Kidney (tissue), 14 donors: ENCODE measurements around the gene URB1. TPM values are rescaled to one million over a fixed set of nuclear protein-coding genes. Genes with fewer than 3 reads are reported as not detected.

ENCODE experiments used
- DNase-seq, 5 donors: peaks; one replicate each; pipeline ENCODE4 v3.0.0-alpha.2; 2013 to 2020
- FAIRE-seq: peaks from 2 replicates; lab custom pipeline; 2012; peaks lifted over from hg19 to GRCh38; lab: Jason Lieb, UNC
- H3K27ac ChIP-seq, 2 donors: one replicate each; pipeline ENCODE4 v1.7.0; 2013; ENCODE audit warnings: low read depth in 2 of 2, low read length in 2 of 2, inconsistent platforms in 1 of 2
- H3K27me3 ChIP-seq: one replicate; pipeline ENCODE4 v1.7.1; 2013; ENCODE audit warnings: low read length, inconsistent platforms; ENCODE audit not compliant: control insufficient read depth, insufficient read depth
- H3K36me3 ChIP-seq, 3 donors: one replicate each; pipeline versions ENCODE4 v1.7.0 to v1.7.1; 2013; ENCODE audit warnings: low read length in 3 of 3, control low read depth in 1 of 3, inconsistent platforms in 1 of 3; ENCODE audit not compliant: insufficient read depth in 3 of 3, control insufficient read depth in 2 of 3
- H3K4me1 ChIP-seq, 3 donors: one replicate each; pipeline versions ENCODE4 v1.7.0 to v1.7.1; 2013; ENCODE audit warnings: low read length in 3 of 3, inconsistent platforms in 1 of 3, low read depth in 1 of 3; ENCODE audit not compliant: control insufficient read depth in 2 of 3, insufficient read depth in 2 of 3
- H3K4me3 ChIP-seq, 3 donors: one replicate each; pipeline versions ENCODE4 v1.7.0 to v1.8.1; 2013; ENCODE audit warnings: low read length in 3 of 3, control low read depth in 1 of 3, inconsistent platforms in 1 of 3
- H3K9ac ChIP-seq, 3 donors: one replicate each; pipeline versions ENCODE4 v1.7.0 to v1.7.1; 2013; ENCODE audit warnings: low read length in 3 of 3, control low read depth in 1 of 3, inconsistent platforms in 1 of 3
- H3K9me3 ChIP-seq, 3 donors: one replicate each; pipeline versions ENCODE4 v1.7.0 to v1.7.1; 2013; ENCODE audit warnings: low read length in 3 of 3, control low read depth in 1 of 3, inconsistent platforms in 1 of 3; ENCODE audit not compliant: control insufficient read depth in 2 of 3, insufficient read depth in 1 of 3
- CTCF ChIP-seq: IDR thresholded peaks from 3 replicates; pipeline ENCODE4 v1.5.1; 2012; ENCODE audit warnings: mild to moderate bottlenecking, moderate library complexity, borderline replicate concordance; ENCODE audit not compliant: insufficient read depth; ENCODE audit errors: extremely low read depth
- intact Hi-C: fragments of 100-400 bp; cut with DNase I; formaldehyde crosslinking; loops from one replicate; pipeline ENCODE4 v1.11.1; 2022
- polyA plus RNA-seq: library from polyadenylated mRNA; stranded (reverse); fragments of 350-450 nt; fragmentation: Illumina TruSeq; extraction: RNeasy Lipid Tissue Mini Kit (QIAGEN cat#74804); gene quantifications from one replicate; pipeline ENCODE4 v1.2.3, GENCODE V29; 2014; ENCODE audit warnings: low read depth, low replicate concordance; ENCODE audit not compliant: insufficient read depth
- total RNA-seq: library from RNA; stranded (reverse); fragmentation: NEBNext Ultra II Directional; extraction: Animal tissue kit (Norgen Biotek cat#: 25700); gene quantifications from one replicate; pipeline ENCODE4 v1.2.1, GENCODE V29; 2021
- donor health status: control.
- donor health status: control.
- donor health status: control.
- donor health status: control.
- donor health status: control.
- donor health status: DM: yes; HTN: yes; CAD: no.
- donor health status: Normal renal cell carcinoma (clear cell type).

Gene URB1
- total and polyA plus RNA-seq, 2 donors from 2014 or later = 1.7 to 15.0 TPM

- no peak overlapping the region for H3K9ac ChIP-seq
- no peak for TF ChIP-seq CTCF
- H3K9me3 ChIP-seq = no peaks in the 10 kb centered on the region
- no peak overlapping the region for H3K4me3 ChIP-seq
- intact Hi-C loops = no loop called here
- no peaks in the 10 kb centered on the region for H3K4me1 ChIP-seq
- peaks cover 13 to 39% (median 39%) of the 10 kb centered on the region in 3 donors for H3K36me3 ChIP-seq
- no peaks in the 10 kb centered on the region for H3K27me3 ChIP-seq
- FAIRE-seq = no peak
- no peak for DNase-seq
- H3K27ac ChIP-seq = no peak overlapping the region
These were observed 51.7 kb downstream of the URB1 start for GRCh38 chr21:32340863-32341848.

DNA sequence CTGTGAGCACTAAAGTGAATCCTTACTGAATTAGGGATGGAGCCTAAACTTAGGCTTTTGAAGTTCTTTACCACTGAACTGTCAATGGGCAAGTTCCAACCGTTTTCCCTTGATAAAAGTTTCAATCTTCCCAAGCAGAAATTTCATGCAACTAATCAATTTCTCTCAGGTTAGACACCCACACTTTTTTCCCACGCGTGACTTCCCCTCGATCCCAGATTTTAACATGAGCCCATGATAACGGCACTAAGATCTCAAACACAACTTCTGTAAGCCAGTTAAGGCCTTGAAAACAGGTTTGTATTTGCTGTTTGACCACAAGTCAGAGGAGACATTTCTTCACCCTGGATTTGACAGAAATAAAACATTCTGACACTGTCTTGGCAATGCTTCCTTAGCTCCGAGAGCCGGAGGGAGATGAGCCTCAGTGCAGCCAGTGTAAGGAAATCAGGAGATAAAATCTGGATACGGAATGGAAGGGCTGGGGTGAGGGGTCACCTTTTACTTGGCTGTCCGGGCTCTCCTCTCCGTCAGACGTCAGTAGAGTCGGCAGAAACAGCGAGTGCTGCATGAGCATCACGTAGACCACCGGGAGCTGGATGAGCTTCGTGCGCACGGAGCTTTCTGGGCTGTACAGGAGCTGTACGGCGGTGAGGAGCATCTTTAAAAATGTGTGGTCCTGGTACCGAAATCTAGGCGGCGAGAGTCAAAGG is 54.4 kb downstream of the URB1 start:
- Histone ChIP-seq H3K9ac (no peak overlapping the region), H3K27me3 (no peaks in the 10 kb centered on the region), H3K9me3 (no peaks in the 10 kb centered on the region), H3K4me1 (no peaks in the 10 kb centered on the region), H3K4me3 (no peak overlapping the region), H3K36me3 (peaks cover 7 to 28% (median 25%) of the 10 kb centered on the region in 3 donors), H3K27ac (no peak overlapping the region)
- intact Hi-C loops = no loop called here
- TF ChIP-seq CTCF = no peak
- FAIRE-seq (no peak), DNase-seq (no peak)

DNA sequence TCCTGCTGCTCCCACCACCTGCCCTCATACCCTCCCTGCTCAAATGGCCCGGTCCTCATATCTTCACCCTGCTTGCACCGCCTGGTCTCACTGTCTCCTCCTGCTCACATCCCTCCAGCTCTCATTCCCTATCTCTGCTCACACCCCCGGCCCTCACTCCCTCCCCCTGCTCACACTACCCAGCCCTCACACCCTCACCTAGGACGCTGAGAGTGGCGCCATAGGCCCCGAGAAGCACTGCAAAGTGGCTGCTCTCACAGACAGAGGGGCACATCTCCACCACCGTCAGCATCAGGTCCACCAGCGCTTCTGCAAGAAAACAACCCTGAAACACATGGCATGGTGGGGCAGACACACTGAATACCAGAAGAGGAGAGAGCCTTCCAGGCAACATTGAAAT is 55.6 kb downstream of the URB1 start:
- DNase-seq = no peak
- H3K9ac ChIP-seq = no peak overlapping the region
- intact Hi-C loops = no loop called here
- TF ChIP-seq CTCF = no peak
- no peak for FAIRE-seq
- no peak overlapping the region for H3K27ac ChIP-seq
- H3K27me3 ChIP-seq = no peaks in the 10 kb centered on the region
- H3K4me3 ChIP-seq = no peak overlapping the region
- peaks cover 6 to 36% (median 26%) of the 10 kb centered on the region in 3 donors for H3K36me3 ChIP-seq
- H3K9me3 ChIP-seq = no peaks in the 10 kb centered on the region
- H3K4me1 ChIP-seq = no peaks in the 10 kb centered on the region
